IMR-90 (cell line): ENCODE data around the gene GPR158. TPM values are rescaled to one million over a fixed set of nuclear protein-coding genes. Genes with fewer than 3 reads are reported as not detected.

Source experiments
- ATAC-seq: fragments of 200-7000 bp; cut with Tn5 transposase; 2 replicates; pipeline ENCODE4 v1.9.1; 2020; ENCODE audit warnings: low read depth, mild to moderate bottlenecking, moderate library complexity
- BruUV-seq: library from RNA; stranded (reverse); fragments of 400-500 nt; replicated peaks from 2 replicates; lab custom pipeline; 2021; lab: Mats Ljungman, UMichigan
- CTCF ChIA-PET: fragments of 300-600 bp; formaldehyde crosslinking; extraction: SDS; loops from one replicate; lab custom pipeline; 2021; ENCODE audit warnings: antibody characterized with exemption; lab: Yijun Ruan, JAX
- POLR2A ChIA-PET: fragments of 300-600 bp; sonication (Branson Sonifier 250); formaldehyde crosslinking; loops from one replicate; lab custom pipeline; 2022; ENCODE audit warnings: antibody characterized with exemption; ENCODE audit not compliant: unreplicated experiment; lab: Charles Lee
- DNase-seq: peaks from one replicate; pipeline ENCODE4 v3.0.0; 2013
- H2AFZ ChIP-seq: replicated peaks from 2 replicates; pipeline ENCODE3; 2013; ENCODE audit warnings: low read length, mild to moderate bottlenecking; ENCODE audit not compliant: poor library complexity
- H2AK5ac ChIP-seq: 2 replicates; pipeline ENCODE4 v1.6.1; 2013; ENCODE audit warnings: low read depth, low read length, inconsistent platforms
- H2AK9ac ChIP-seq: replicated peaks from 2 replicates; pipeline ENCODE3; 2013; ENCODE audit warnings: mild to moderate bottlenecking, low read depth, low read length, moderate library complexity; ENCODE audit not compliant: poor library complexity
- H2BK120ac ChIP-seq: 2 replicates; pipeline ENCODE4 v1.6.1; 2013; ENCODE audit warnings: low read depth, low read length, inconsistent platforms
- H2BK15ac ChIP-seq: 3 replicates; pipeline ENCODE4 v1.6.1; 2013; ENCODE audit warnings: low read depth, low read length, inconsistent platforms
- H2BK20ac ChIP-seq: 2 replicates; pipeline ENCODE4 v1.6.1; 2013; ENCODE audit warnings: low read depth, mild to moderate bottlenecking, inconsistent platforms, low read length, moderate library complexity
- H2BK5ac ChIP-seq: 2 replicates; pipeline ENCODE4 v1.6.1; 2013; ENCODE audit warnings: mild to moderate bottlenecking, low read depth, low read length, inconsistent platforms; ENCODE audit not compliant: poor library complexity, severe bottlenecking
- H3K14ac ChIP-seq: replicated peaks from 2 replicates; pipeline ENCODE4 v1.6.1; 2013; ENCODE audit warnings: low read depth, low read length, inconsistent platforms
- H3K18ac ChIP-seq: 2 replicates; pipeline ENCODE4 v1.6.1; 2013; ENCODE audit warnings: low read depth, low read length, control low read depth
- H3K23ac ChIP-seq: 2 replicates; pipeline ENCODE4 v1.6.1; 2013; ENCODE audit warnings: low read depth, low read length, inconsistent platforms
- H3K27ac ChIP-seq: 2 replicates; pipeline ENCODE4 v1.5.1; 2013; ENCODE audit warnings: mild to moderate bottlenecking, control low read depth, low read length; ENCODE audit not compliant: insufficient read depth
- H3K27me3 ChIP-seq: 2 replicates; pipeline ENCODE4 v1.6.1; 2013; ENCODE audit warnings: low read length; ENCODE audit not compliant: control insufficient read depth, insufficient read depth
- H3K36me3 ChIP-seq: 2 replicates; pipeline ENCODE4 v1.6.1; 2013; ENCODE audit warnings: low read length, mixed read lengths; ENCODE audit not compliant: control insufficient read depth, insufficient read depth
- H3K4ac ChIP-seq: 2 replicates; pipeline ENCODE4 v1.6.1; 2013; ENCODE audit warnings: low read depth, low read length, inconsistent platforms
- H3K4me1 ChIP-seq: 2 replicates; pipeline ENCODE4 v1.6.1; 2013; ENCODE audit warnings: low read length, mixed read lengths; ENCODE audit not compliant: control insufficient read depth, insufficient read depth
- H3K4me2 ChIP-seq: 2 replicates; pipeline ENCODE4 v1.6.1; 2013; ENCODE audit warnings: low read depth, mild to moderate bottlenecking, control low read depth, low read length, moderate library complexity
- H3K4me3 ChIP-seq: 2 replicates; pipeline ENCODE4 v1.5.1; 2013; ENCODE audit warnings: low read depth, mild to moderate bottlenecking, control low read depth, low read length, moderate library complexity; ENCODE audit not compliant: insufficient read depth
- H3K56ac ChIP-seq: 2 replicates; pipeline ENCODE4 v1.6.1; 2013; ENCODE audit warnings: low read length, inconsistent platforms; ENCODE audit not compliant: insufficient read depth; ENCODE audit errors: extremely low read depth
- H3K79me1 ChIP-seq, 2 experiments: 2 replicates each; pipeline ENCODE4 v1.6.1; 2013; ENCODE audit warnings: low read length in 2 of 2, inconsistent platforms in 1 of 2, low read depth in 1 of 2
- H3K9ac ChIP-seq: 2 replicates; pipeline ENCODE4 v1.6.1; 2013; ENCODE audit warnings: low read depth, low read length, control low read depth
- H3K9me1 ChIP-seq: 2 replicates; pipeline ENCODE4 v1.6.1; 2013; ENCODE audit warnings: low read length, inconsistent platforms; ENCODE audit not compliant: insufficient read depth
- H3K9me3 ChIP-seq: 2 replicates; pipeline ENCODE4 v1.6.1; 2013; ENCODE audit warnings: low read length; ENCODE audit not compliant: control insufficient read depth, insufficient read depth
- H4K20me1 ChIP-seq: 2 replicates; pipeline ENCODE4 v1.6.1; 2013; ENCODE audit warnings: low read length, inconsistent platforms; ENCODE audit not compliant: insufficient read depth
- H4K5ac ChIP-seq: 2 replicates; pipeline ENCODE4 v1.6.1; 2013; ENCODE audit warnings: mild to moderate bottlenecking, low read depth, low read length, control low read depth
- H4K8ac ChIP-seq, 2 experiments: 2 replicates each; pipeline ENCODE4 v1.6.1; 2013; ENCODE audit warnings: low read depth in 2 of 2, low read length in 2 of 2, control low read depth in 1 of 2, inconsistent platforms in 1 of 2
- H4K91ac ChIP-seq: 2 replicates; pipeline ENCODE4 v1.6.1; 2013; ENCODE audit warnings: low read depth, low read length, inconsistent platforms; ENCODE audit not compliant: insufficient read depth
- MAFK ChIP-seq: IDR thresholded peaks from 2 replicates; pipeline ENCODE4 v1.6.1; 2012; ENCODE audit warnings: low read depth, low read length, improper control_type of control experiment
- MAZ ChIP-seq: IDR thresholded peaks from 2 replicates; pipeline ENCODE4 v1.6.1; 2012; ENCODE audit warnings: low read depth, mild to moderate bottlenecking, low read length, improper control_type of control experiment, moderate library complexity, borderline replicate concordance
- MXI1 ChIP-seq: IDR thresholded peaks from 2 replicates; pipeline ENCODE4 v1.6.1; 2012; ENCODE audit warnings: low read depth, mild to moderate bottlenecking, low read length, moderate library complexity, borderline replicate concordance
- RFX5 ChIP-seq: IDR thresholded peaks from 2 replicates; pipeline ENCODE4 v1.8.0; 2012; ENCODE audit warnings: low read depth, mild to moderate bottlenecking, low read length, moderate library complexity
- WGBS, 2 experiments: methylation state at CpG; one replicate each; pipeline versions ENCODE4 v1.1.5 to v1.1.7; 2013; ENCODE audit warnings: missing lambda C conversion rate in 2 of 2; ENCODE audit not compliant: insufficient read length in 1 of 2; ENCODE audit errors: extremely low coverage in 2 of 2; 5-methylcytosine and 5-hydroxymethylcytosine counted together
- dilution Hi-C: fragments of 300-500 bp; cut with HindIII; formaldehyde crosslinking; loops from one replicate; pipeline ENCODE4 v1.14.3; 2018; ENCODE audit warnings: low sequenced_read_pairs; ENCODE audit not compliant: unreplicated experiment
- in situ Hi-C: fragments of 300-500 bp; cut with MboI; formaldehyde crosslinking; loops from 3 replicates; pipeline ENCODE4 v1.14.3; 2019; ENCODE audit warnings: low sequenced_read_pairs, inconsistent platforms, mixed read lengths
- intact Hi-C: fragments of 100-400 bp; cut with micrococcal nuclease; formaldehyde crosslinking; loops from 2 replicates; pipeline ENCODE4 v1.10.0; 2022
- polyA plus RNA-seq, 3 experiments: library from polyadenylated mRNA; depleted of rRNA; stranded (reverse); fragments of >200 nt; gene quantifications; 2 replicates each; pipeline ENCODE4 v1.2.3, GENCODE V29; 2012; ENCODE audit warnings: low replicate concordance in 1 of 3
- total RNA-seq: library from RNA; depleted of rRNA; stranded (reverse); fragments of >200 nt; gene quantifications from 2 replicates; pipeline ENCODE4 v1.2.3, GENCODE V29; 2012

GPR158 gene
- total and polyA plus RNA-seq, 2 of the 4 experiments (the other 2 are of a cell fraction) = not detected

DNA sequence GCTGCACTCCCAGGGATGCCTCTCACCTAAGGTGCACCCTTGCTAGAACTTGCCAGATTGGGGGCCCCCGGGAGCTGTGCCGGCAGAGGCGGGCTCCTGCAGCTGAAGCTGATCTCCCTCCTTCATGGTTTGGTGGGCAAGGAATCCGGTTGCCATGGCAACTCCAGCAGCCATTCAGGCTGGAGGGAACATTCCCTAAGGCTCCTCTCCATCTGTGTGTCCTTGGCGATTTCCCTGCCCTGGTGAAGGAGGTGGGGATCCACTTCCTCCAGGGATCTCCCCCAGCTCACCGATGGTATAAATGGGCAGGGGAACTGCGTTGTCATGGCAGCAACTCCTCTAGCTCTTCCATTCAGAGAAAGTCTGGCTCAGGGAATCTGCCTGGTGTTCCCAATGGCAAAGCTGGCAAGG, 49.6 kb upstream of the GPR158 start:
- H3K9me1 ChIP-seq = no peaks in the 10 kb centered on the region
- no peak overlapping the region for H2BK15ac ChIP-seq
- no peak overlapping the region for H3K4ac ChIP-seq
- dilution Hi-C loops (no loop called here), intact Hi-C loops (no loop called here), in situ Hi-C loops (no loop called here)
- no peak overlapping the region for H3K4me2 ChIP-seq
- no peak overlapping the region for H2AFZ ChIP-seq
- H2BK120ac ChIP-seq = no peak overlapping the region
- H3K79me1 ChIP-seq = no peaks in the 10 kb centered on the region
- no peak overlapping the region for H4K91ac ChIP-seq
- no peak for DNase-seq
- H3K9me3 ChIP-seq = no peaks in the 10 kb centered on the region
- POLR2A ChIA-PET = no interaction called here
- no peak overlapping the region for H4K5ac ChIP-seq
- H3K23ac ChIP-seq = no peak overlapping the region
- no peak overlapping the region for H4K8ac ChIP-seq
- no peak overlapping the region for H2AK9ac ChIP-seq
- no peak overlapping the region for H3K27ac ChIP-seq
- WGBS, 2 experiments = no CpG with 5 or more reads among the region's 7 CpGs
- H2BK20ac ChIP-seq = no peak overlapping the region
- TF ChIP-seq MAZ = no peak
- TF ChIP-seq MXI1 = no peak
- no peak for TF ChIP-seq MAFK
- TF ChIP-seq RFX5 = no peak
- H3K56ac ChIP-seq = no peak overlapping the region
- no TSS peak for BruUV-seq
- H4K20me1 ChIP-seq = no peaks in the 10 kb centered on the region
- no peak overlapping the region for H3K14ac ChIP-seq
- no peak overlapping the region for H2BK5ac ChIP-seq
- no peak overlapping the region for H2AK5ac ChIP-seq
- H3K36me3 ChIP-seq = no peaks in the 10 kb centered on the region
- ATAC-seq = no peak
- H3K27me3 ChIP-seq = no peaks in the 10 kb centered on the region
- H3K4me1 ChIP-seq = no peaks in the 10 kb centered on the region
- no peak overlapping the region for H3K4me3 ChIP-seq
- CTCF ChIA-PET = no interaction called here
- H3K18ac ChIP-seq = no peak overlapping the region
- H3K9ac ChIP-seq = no peak overlapping the region
